T-helper 17 cell (primary cell): ENCODE measurements around the gene SEMA4F. TPM values are rescaled to one million over a fixed set of nuclear protein-coding genes. Genes with fewer than 3 reads are reported as not detected.

Experiments used
- ATAC-seq: fragments of 150-1000 bp; cut with Tn5 transposase; 2 replicates; pipeline ENCODE4 v1.10.0; 2021; ENCODE audit warnings: mild to moderate bottlenecking, moderate library complexity
- DNase-seq, 3 donors: peaks; one replicate each; pipeline versions ENCODE4 v3.0.0 to v3.0.0-alpha.2; 2020 to 2021
- H3K9me3 ChIP-seq: one replicate; pipeline ENCODE4 v1.7.0; 2013; ENCODE audit warnings: low read length, mild to moderate bottlenecking; ENCODE audit not compliant: control insufficient read depth, poor library complexity, severe bottlenecking
- H3K27ac Mint-ChIP-seq: one replicate; pipeline ENCODE4 v1.8.0; 2022; ENCODE audit warnings: mild to moderate bottlenecking, moderate library complexity, mixed read lengths
- H3K27me3 Mint-ChIP-seq: one replicate; pipeline ENCODE4 v1.8.0; 2022; ENCODE audit warnings: mixed read lengths
- H3K36me3 Mint-ChIP-seq: one replicate; pipeline ENCODE4 v1.8.0; 2022; ENCODE audit warnings: low read depth, mixed read lengths
- H3K4me1 Mint-ChIP-seq: one replicate; pipeline ENCODE4 v1.8.0; 2022; ENCODE audit warnings: mild to moderate bottlenecking, mixed read lengths
- H3K4me3 Mint-ChIP-seq: one replicate; pipeline ENCODE4 v1.8.0; 2022; ENCODE audit warnings: mild to moderate bottlenecking, moderate library complexity, mixed read lengths
- total RNA-seq, 4 donors: library from RNA in 2 of 4; stranded (reverse) in 2 of 4; gene quantifications; one replicate each; pipeline ENCODE4 v1.2.3 and lab custom pipeline; 2022 to 2026

SEMA4F gene
- total RNA-seq, 2 donors from 2014 or later = 9.5 to 11.1 TPM

DNA sequence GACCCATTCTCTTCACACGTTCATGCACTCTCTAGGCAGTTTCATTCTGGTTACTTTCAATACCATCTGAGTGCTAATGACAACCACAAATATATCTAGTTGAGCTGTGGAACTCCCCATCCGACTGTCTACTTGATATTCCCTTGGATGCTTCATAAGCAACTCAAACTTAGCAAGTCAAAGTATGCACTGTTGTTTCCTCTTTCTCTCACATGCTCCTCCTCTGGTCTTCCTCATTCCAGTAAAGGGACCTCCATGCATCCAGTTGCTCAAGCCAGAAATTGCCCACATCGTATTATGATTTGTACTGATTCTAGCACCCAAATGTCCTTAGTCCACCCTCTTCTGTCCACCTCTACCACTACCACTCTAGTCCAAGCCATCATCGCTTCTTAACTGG, 22.3 kb downstream of the SEMA4F start:
- DNase-seq (no peak), ATAC-seq (no peak)
- no peaks in the 10 kb centered on the region for H3K9me3 ChIP-seq
- Mint-ChIP-seq H3K4me1 (peaks cover 15% of the 10 kb centered on the region), H3K36me3 (peaks cover 29% of the 10 kb centered on the region), H3K27me3 (no peaks in the 10 kb centered on the region), H3K4me3 (no peak overlapping the region), H3K27ac (no peak overlapping the region)

DNA sequence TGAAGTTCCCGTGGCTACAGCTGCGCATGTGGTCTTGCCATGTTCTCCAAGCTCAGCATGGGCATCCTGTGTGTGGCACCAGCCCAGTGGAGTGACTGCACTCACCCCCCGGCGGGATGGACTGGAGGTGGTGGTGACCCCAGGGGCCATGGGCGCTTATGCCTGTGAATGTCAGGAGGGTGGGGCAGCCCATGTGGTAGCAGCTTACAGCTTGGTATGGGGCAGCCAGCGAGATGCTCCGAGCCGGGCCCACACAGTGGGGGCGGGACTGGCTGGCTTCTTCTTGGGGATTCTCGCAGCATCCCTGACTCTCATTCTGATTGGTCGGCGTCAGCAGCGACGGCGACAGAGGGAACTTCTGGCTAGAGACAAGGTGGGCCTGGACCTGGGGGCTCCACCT, 25.6 kb downstream of the SEMA4F start:
- ATAC-seq (no peak), DNase-seq (no peak)
- peaks cover 14% of the 10 kb centered on the region for H3K36me3 Mint-ChIP-seq
- no peaks in the 10 kb centered on the region for H3K27me3 Mint-ChIP-seq
- no peak overlapping the region for H3K27ac Mint-ChIP-seq
- no peaks in the 10 kb centered on the region for H3K9me3 ChIP-seq
- peaks cover 7% of the 10 kb centered on the region for H3K4me1 Mint-ChIP-seq
- H3K4me3 Mint-ChIP-seq = no peak overlapping the region

DNA sequence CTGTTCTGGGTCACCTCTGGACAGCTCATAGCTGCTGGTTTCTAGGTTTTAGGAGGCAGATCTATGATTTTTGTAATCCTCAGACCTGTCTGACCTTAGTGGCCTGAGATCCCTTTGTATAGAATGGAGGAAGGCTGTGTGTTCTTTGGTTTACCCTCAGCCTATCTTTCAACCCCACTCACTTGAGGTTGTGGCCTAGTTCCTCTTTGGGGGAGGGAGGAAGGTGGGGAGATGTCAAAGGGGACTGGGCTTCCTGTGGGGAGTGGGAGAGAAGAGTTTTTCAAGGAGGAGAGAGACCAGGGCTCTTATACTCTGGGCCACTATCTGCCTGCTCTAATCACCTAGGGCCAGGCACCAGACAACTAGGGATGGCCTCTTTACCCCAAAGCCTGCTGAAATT, 28.5 kb downstream of the SEMA4F start:
- ATAC-seq (no peak), DNase-seq (no peak)
- Mint-ChIP-seq H3K4me1 (no peaks in the 10 kb centered on the region), H3K36me3 (peaks cover 9% of the 10 kb centered on the region), H3K27me3 (peaks cover 5% of the 10 kb centered on the region), H3K4me3 (no peak overlapping the region), H3K27ac (no peak overlapping the region)
- H3K9me3 ChIP-seq = no peaks in the 10 kb centered on the region

DNA sequence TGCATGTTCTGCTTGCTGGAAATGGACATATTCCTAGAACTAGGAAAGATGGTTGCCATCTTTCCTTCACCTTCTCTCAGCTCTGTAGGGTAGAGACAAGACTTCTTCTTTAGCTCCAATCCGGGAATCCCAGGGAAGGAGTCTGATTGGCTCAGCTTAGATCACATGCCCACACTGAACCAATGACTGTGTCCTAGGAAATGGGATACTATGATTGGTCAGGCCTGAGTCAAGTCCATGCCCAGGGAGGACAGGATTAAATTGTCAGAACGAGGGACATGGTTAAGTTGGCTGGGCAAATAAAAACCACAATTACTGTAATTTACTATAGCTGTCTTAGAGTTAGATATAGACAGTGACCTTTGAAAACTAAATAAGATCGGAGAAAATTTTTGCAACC, 31.4 kb downstream of the SEMA4F start:
- H3K36me3 Mint-ChIP-seq = peaks cover 5% of the 10 kb centered on the region
- no peaks in the 10 kb centered on the region for H3K9me3 ChIP-seq
- DNase-seq = no peak
- no peaks in the 10 kb centered on the region for H3K4me1 Mint-ChIP-seq
- no peak overlapping the region for H3K4me3 Mint-ChIP-seq
- H3K27ac Mint-ChIP-seq = no peak overlapping the region
- no peak for ATAC-seq
- H3K27me3 Mint-ChIP-seq = peaks cover 5% of the 10 kb centered on the region

DNA sequence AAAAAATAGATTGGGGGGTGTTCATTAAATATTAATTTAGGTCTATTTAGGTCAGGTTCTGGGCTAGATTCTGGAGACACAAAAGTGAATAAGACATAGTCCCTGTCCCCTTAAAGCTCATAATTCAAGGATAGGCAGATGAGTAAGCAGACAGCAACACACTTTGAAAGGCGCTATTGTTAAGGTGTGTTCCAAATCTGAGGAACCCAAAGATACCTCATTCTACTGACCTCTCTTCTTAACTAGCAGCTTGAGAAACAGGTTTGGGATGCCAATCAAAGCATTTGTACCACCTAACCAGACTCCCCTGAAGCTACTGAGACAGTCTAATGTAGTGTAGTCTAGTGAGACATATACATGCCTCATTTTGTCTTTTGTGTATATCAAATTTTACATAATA, 34.8 kb downstream of the SEMA4F start:
- Mint-ChIP-seq H3K4me3 (no peak overlapping the region), H3K4me1 (no peaks in the 10 kb centered on the region), H3K36me3 (peaks cover 5% of the 10 kb centered on the region), H3K27me3 (peaks cover 9% of the 10 kb centered on the region), H3K27ac (no peak overlapping the region)
- H3K9me3 ChIP-seq = no peaks in the 10 kb centered on the region
- ATAC-seq (no peak), DNase-seq (no peak)

DNA sequence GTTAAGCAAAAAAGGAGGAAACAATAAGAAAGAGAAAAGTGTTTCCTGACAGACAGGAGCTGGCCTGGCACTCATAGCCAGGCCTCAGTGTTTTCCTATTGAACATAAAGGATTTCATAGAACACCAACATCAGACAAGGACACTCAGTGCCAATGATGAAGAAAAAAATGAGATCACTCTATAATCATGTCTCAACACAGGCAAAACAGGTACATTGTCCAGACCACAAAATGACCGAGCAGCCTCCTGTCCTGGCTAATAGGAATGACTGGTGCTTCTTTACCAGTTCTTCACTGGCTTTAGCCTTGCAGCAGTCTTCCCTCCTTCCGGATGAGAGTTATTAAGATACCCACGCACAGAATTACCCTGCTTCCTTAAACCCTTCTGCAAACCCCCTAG, 35.6 kb downstream of the SEMA4F start:
- DNase-seq (no peak), ATAC-seq (no peak)
- H3K27ac Mint-ChIP-seq = no peak overlapping the region
- H3K36me3 Mint-ChIP-seq = peaks cover 5% of the 10 kb centered on the region
- no peaks in the 10 kb centered on the region for H3K4me1 Mint-ChIP-seq
- H3K9me3 ChIP-seq = no peaks in the 10 kb centered on the region
- no peak overlapping the region for H3K4me3 Mint-ChIP-seq
- peaks cover 9% of the 10 kb centered on the region for H3K27me3 Mint-ChIP-seq

DNA sequence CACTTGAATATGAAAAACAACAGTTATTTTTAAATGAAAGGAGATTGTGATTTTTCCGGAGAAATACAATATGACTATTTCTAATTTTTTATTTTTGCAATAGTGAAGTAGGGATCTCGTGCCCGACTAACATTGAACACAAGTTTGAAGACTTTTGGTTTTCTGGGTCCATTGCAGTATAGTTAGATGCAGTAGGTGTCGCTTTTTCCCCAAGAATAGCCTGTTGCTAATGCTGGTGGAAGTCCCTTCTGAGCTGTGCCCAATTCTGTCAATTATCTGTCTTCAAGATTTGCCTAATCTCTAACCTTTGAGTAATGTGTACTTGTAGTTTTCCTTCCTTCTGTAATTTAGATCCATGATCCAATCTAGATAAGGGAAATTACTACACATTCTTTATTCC, 36.5 kb downstream of the SEMA4F start:
- peak in 1 of 3 donors; percentile 14 for DNase-seq
- Mint-ChIP-seq H3K4me3 (no peak overlapping the region), H3K4me1 (no peaks in the 10 kb centered on the region), H3K27me3 (peaks cover 9% of the 10 kb centered on the region), H3K36me3 (peaks cover 8% of the 10 kb centered on the region), H3K27ac (no peak overlapping the region)
- peak; percentile 69 for ATAC-seq
- no peaks in the 10 kb centered on the region for H3K9me3 ChIP-seq

DNA sequence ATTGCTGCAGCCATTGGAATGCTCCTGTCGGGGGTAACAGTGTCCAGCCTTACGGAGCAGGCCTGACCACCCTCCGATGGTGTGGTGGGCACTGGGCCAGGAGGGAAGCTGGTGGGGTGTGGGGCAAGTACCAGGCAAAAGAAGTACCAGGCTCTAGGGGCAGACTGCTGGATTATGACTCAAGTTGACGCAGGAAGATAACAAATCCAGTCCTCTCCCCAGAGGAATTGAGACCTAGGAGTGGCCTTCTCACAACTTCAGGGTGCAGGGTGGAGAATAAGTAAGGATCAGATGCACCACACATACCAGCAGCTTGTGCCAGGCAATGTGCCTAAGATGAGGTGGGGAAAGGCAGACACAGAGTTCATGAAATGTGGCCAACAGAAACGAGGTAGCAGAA, 37.9 kb downstream of the SEMA4F start:
- no peak for ATAC-seq
- Mint-ChIP-seq H3K27me3 (peaks cover 8% of the 10 kb centered on the region), H3K27ac (no peak overlapping the region), H3K4me1 (no peaks in the 10 kb centered on the region), H3K4me3 (no peak overlapping the region), H3K36me3 (peaks cover 7% of the 10 kb centered on the region)
- no peak for DNase-seq
- H3K9me3 ChIP-seq = no peaks in the 10 kb centered on the region

DNA sequence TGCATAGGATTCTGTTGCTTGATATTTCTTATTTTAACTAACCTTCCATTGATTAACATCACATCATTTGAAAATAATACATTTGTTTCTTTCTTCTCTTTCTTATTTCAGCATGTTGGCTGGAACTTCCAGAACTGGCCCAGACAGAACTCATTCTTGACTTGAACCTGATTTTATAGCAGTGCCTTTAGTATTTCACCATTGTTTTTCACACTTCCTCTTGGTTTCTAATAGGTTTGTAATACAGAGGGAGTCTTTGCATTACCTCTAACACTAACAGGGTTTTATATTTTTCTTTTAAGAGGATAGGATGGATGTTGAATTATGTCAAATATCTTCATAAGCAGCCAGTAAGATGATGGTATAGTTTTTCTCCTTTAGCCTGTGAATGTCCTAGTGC, 39.2 kb downstream of the SEMA4F start:
- no peak overlapping the region for H3K4me3 Mint-ChIP-seq
- peaks cover 5% of the 10 kb centered on the region for H3K36me3 Mint-ChIP-seq
- H3K27ac Mint-ChIP-seq = no peak overlapping the region
- ATAC-seq = no peak
- DNase-seq = no peak
- peaks cover 4% of the 10 kb centered on the region for H3K27me3 Mint-ChIP-seq
- H3K9me3 ChIP-seq = no peaks in the 10 kb centered on the region
- no peaks in the 10 kb centered on the region for H3K4me1 Mint-ChIP-seq

DNA sequence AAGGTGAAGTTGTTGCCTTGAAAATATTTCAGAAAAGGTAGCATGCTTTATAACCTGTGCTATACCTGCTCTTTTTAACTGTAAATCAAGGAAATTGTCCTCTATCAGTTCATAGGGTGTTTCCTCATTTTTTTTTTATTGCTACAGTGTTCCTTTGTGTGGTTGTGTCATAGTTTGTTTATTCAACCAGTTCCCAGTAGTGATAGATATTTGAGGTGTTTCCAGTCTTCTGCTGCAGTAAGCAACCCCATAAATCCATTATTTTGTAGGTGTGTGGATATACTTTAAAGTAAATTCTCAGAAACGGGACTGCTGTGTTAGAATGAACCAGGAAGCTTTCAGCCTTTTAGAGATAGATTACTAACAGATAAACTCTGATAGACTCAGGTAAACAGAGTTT, 39.6 kb downstream of the SEMA4F start:
- H3K27me3 Mint-ChIP-seq = peaks cover 4% of the 10 kb centered on the region

DNA sequence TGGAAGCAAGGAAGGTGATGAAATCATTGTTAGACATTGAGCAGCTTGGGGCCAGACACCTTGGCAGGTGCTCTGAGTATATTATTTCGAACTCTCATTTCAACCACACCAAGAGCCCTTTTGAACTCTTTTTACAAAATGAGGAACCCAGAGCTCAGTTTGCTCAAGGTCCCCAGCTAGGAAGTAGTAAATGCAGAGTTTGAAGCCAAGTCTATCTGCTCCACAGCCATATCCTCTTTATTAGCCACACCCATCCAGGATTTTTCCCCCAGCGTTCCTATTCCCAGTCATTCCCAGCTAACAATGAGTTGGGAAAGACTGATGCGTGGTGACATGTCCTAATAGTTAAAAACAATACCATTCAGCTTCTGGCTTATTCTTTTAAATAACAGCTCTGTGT, 40.2 kb downstream of the SEMA4F start:
- H3K9me3 ChIP-seq = no peaks in the 10 kb centered on the region
- peaks cover 5% of the 10 kb centered on the region for H3K36me3 Mint-ChIP-seq
- ATAC-seq = no peak
- H3K27me3 Mint-ChIP-seq = peaks cover 4% of the 10 kb centered on the region
- no peaks in the 10 kb centered on the region for H3K4me1 Mint-ChIP-seq
- H3K27ac Mint-ChIP-seq = no peak overlapping the region
- DNase-seq = no peak
- no peak overlapping the region for H3K4me3 Mint-ChIP-seq

More for the DNA sequence above, 39.6 kb downstream of the SEMA4F start:
- H3K36me3 Mint-ChIP-seq = peaks cover 5% of the 10 kb centered on the region
- no peaks in the 10 kb centered on the region for H3K4me1 Mint-ChIP-seq
- no peak overlapping the region for H3K27ac Mint-ChIP-seq
- DNase-seq (no peak), ATAC-seq (no peak)
- H3K9me3 ChIP-seq = no peaks in the 10 kb centered on the region
- H3K4me3 Mint-ChIP-seq = no peak overlapping the region

DNA sequence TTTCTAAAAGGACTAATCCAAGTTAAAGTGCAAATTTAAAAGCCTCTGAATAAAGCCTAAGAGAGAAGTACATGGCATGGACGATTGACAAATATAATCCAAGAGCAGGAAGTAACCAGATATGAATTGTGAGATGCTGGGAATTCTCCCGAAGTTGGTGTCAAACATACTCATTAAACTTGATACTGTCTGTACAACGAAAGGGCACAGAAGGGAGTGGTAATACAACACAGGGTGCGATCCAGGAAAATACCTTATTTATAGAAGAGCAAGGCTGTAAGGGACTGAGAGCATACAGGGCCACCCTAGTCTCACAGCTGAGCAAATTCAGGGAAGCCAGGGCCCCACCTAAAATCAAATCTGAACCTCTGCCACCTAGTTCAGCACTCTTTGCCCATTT, 41.6 kb downstream of the SEMA4F start:
- Mint-ChIP-seq H3K36me3 (peaks cover 5% of the 10 kb centered on the region), H3K27ac (no peak overlapping the region), H3K4me1 (peaks cover 3% of the 10 kb centered on the region), H3K27me3 (peaks cover 4% of the 10 kb centered on the region), H3K4me3 (no peak overlapping the region)
- H3K9me3 ChIP-seq = no peaks in the 10 kb centered on the region
- no peak for ATAC-seq
- DNase-seq = no peak

DNA sequence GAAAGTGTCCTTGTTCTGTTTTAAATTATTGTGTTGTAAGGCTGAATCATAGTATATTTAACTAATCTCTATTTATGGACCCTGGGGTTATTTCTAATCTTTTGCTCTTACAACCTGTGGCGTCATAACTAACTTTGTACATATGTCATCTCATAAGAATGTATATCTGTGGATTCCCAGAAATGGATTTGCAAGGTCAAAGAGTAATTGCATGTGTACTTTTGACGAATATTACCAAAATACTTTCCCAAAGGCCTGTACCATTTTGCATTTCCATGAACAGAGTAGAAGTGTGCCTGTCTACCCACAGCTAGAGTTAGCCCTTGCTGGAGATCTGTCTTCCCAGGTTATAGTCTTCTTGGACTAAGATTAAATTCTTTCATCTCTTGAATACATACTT, 42.8 kb downstream of the SEMA4F start:
- Mint-ChIP-seq H3K4me3 (no peak overlapping the region), H3K27ac (no peak overlapping the region), H3K36me3 (peaks cover 7% of the 10 kb centered on the region), H3K27me3 (peaks cover 3% of the 10 kb centered on the region), H3K4me1 (peaks cover 3% of the 10 kb centered on the region)
- H3K9me3 ChIP-seq = no peaks in the 10 kb centered on the region
- no peak for ATAC-seq
- no peak for DNase-seq

DNA sequence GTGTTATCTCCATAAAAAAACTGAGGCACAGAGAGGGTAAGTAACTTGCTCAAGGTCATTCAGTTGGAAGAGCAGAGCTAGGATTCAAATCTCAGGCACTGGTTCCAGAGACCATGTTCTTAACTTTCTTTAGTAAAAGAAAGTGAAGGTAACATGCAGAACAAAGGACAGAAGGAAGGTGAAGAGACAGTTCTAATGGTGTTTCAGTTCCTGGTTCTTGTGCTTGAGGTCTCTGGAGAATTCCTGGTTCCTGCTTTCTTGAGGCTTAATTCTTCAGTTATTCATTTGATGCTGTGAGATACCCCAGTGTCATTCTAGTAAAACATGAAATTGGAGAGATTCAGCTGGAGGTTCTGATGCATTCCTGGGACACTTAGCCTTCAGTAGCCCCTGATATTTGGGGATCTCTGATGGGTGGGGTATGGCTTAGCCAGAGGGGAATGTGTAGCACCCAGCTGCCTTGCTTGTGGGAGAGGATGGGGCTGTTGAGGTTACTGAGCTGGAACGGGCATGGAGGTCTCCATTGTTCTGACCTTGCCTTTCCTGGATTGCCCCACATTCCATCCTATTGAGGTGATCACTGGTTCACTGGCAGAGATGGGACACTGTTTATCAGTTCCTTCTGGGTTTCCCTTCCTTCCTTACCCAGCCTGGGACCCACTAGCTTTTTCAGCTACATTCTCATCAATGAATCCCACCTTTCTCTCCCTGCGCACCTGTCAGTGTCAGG, 46.8 kb downstream of the SEMA4F start:
- H3K9me3 ChIP-seq = no peaks in the 10 kb centered on the region
- H3K27me3 Mint-ChIP-seq = no peaks in the 10 kb centered on the region
- no peak overlapping the region for H3K4me3 Mint-ChIP-seq
- H3K27ac Mint-ChIP-seq = no peak overlapping the region
- DNase-seq (no peak), ATAC-seq (no peak)
- peaks cover 3% of the 10 kb centered on the region for H3K36me3 Mint-ChIP-seq
- peaks cover 6% of the 10 kb centered on the region for H3K4me1 Mint-ChIP-seq
